ENCODE data around the gene TCF7L1. TPM values are rescaled to one million over a fixed set of nuclear protein-coding genes. Genes with fewer than 3 reads are reported as not detected.

The TCF7L1 gene
- total RNA-seq, 1 donor from 2014 or later, result 6.6 TPM

- Mint-ChIP-seq H3K27ac (ENCODE audit: unreplicated experiment) (no peak overlapping the region), H3K9me3 (ENCODE audit: unreplicated experiment) (peaks cover 4% of the 10 kb centered on the region), H3K4me1 (ENCODE audit: low read depth, unreplicated experiment) (peaks cover 6% of the 10 kb centered on the region), H3K36me3 (ENCODE audit: unreplicated experiment) (no peaks in the 10 kb centered on the region), H3K27me3 (ENCODE audit: unreplicated experiment) (peaks cover 1% of the 10 kb centered on the region), H3K4me3 (ENCODE audit: unreplicated experiment) (no peak overlapping the region)
- DNase-seq, result peak; percentile 31
- peak; percentile 32 for TF ChIP-seq CTCF (IDR thresholded peaks at IDR 0.05; ENCODE audit: partially characterized antibody, unreplicated experiment)
Observed at GRCh38 chr2:85131116-85131515, 2.1 kb upstream of the TCF7L1 start.

GRCh38 chr2:85132397-85132796, 795 bp upstream of the TCF7L1 start:
- H3K27ac Mint-ChIP-seq (ENCODE audit: unreplicated experiment), result no peak overlapping the region
- H3K4me3 Mint-ChIP-seq (ENCODE audit: unreplicated experiment), result peak overlapping the region; percentile 82
- H3K36me3 Mint-ChIP-seq (ENCODE audit: unreplicated experiment), result no peaks in the 10 kb centered on the region
- peaks cover 1% of the 10 kb centered on the region for H3K27me3 Mint-ChIP-seq (ENCODE audit: unreplicated experiment)
- no peak for TF ChIP-seq CTCF (IDR thresholded peaks at IDR 0.05; ENCODE audit: partially characterized antibody, unreplicated experiment)
- H3K4me1 Mint-ChIP-seq (ENCODE audit: low read depth, unreplicated experiment), result peaks cover 11% of the 10 kb centered on the region
- no peak for DNase-seq
- peaks cover 4% of the 10 kb centered on the region for H3K9me3 Mint-ChIP-seq (ENCODE audit: unreplicated experiment)

- H3K9me3 Mint-ChIP-seq (ENCODE audit: unreplicated experiment), result peaks cover 4% of the 10 kb centered on the region
- no peak overlapping the region for H3K27ac Mint-ChIP-seq (ENCODE audit: unreplicated experiment)
- TF ChIP-seq CTCF (IDR thresholded peaks at IDR 0.05; ENCODE audit: partially characterized antibody, unreplicated experiment), result no peak
- peak; percentile 57 for DNase-seq
- peaks cover 11% of the 10 kb centered on the region for H3K4me1 Mint-ChIP-seq (ENCODE audit: low read depth, unreplicated experiment)
- H3K4me3 Mint-ChIP-seq (ENCODE audit: unreplicated experiment), result peak overlapping the region; percentile 64
- no peaks in the 10 kb centered on the region for H3K36me3 Mint-ChIP-seq (ENCODE audit: unreplicated experiment)
- peaks cover 1% of the 10 kb centered on the region for H3K27me3 Mint-ChIP-seq (ENCODE audit: unreplicated experiment)
Observed at GRCh38 chr2:85133751-85134254, 611 bp downstream of the TCF7L1 start.

GRCh38 chr2:85134255-85134895, 1.2 kb downstream of the TCF7L1 start:
- Mint-ChIP-seq H3K27ac (ENCODE audit: unreplicated experiment) (no peak overlapping the region), H3K27me3 (ENCODE audit: unreplicated experiment) (peaks cover 1% of the 10 kb centered on the region), H3K36me3 (ENCODE audit: unreplicated experiment) (no peaks in the 10 kb centered on the region), H3K4me1 (ENCODE audit: low read depth, unreplicated experiment) (peaks cover 11% of the 10 kb centered on the region), H3K4me3 (ENCODE audit: unreplicated experiment) (peak overlapping the region; percentile 70), H3K9me3 (ENCODE audit: unreplicated experiment) (peaks cover 4% of the 10 kb centered on the region)
- no peak for DNase-seq
- TF ChIP-seq CTCF (IDR thresholded peaks at IDR 0.05; ENCODE audit: partially characterized antibody, unreplicated experiment), result no peak

GRCh38 chr2:85134896-85135659, 1.9 kb downstream of the TCF7L1 start:
- peaks cover 11% of the 10 kb centered on the region for H3K4me1 Mint-ChIP-seq (ENCODE audit: low read depth, unreplicated experiment)
- peak overlapping the region; percentile 70 for H3K4me3 Mint-ChIP-seq (ENCODE audit: unreplicated experiment)
- peaks cover 5% of the 10 kb centered on the region for H3K27me3 Mint-ChIP-seq (ENCODE audit: unreplicated experiment)
- no peak for DNase-seq
- TF ChIP-seq CTCF (IDR thresholded peaks at IDR 0.05; ENCODE audit: partially characterized antibody, unreplicated experiment), result no peak
- no peaks in the 10 kb centered on the region for H3K36me3 Mint-ChIP-seq (ENCODE audit: unreplicated experiment)
- H3K27ac Mint-ChIP-seq (ENCODE audit: unreplicated experiment), result no peak overlapping the region
- peaks cover 8% of the 10 kb centered on the region for H3K9me3 Mint-ChIP-seq (ENCODE audit: unreplicated experiment)

Measured in glutamatergic neuron (in vitro differentiated cells).